Measurements from ENCODE around the gene BCAR1.

Gene BCAR1

DNA sequence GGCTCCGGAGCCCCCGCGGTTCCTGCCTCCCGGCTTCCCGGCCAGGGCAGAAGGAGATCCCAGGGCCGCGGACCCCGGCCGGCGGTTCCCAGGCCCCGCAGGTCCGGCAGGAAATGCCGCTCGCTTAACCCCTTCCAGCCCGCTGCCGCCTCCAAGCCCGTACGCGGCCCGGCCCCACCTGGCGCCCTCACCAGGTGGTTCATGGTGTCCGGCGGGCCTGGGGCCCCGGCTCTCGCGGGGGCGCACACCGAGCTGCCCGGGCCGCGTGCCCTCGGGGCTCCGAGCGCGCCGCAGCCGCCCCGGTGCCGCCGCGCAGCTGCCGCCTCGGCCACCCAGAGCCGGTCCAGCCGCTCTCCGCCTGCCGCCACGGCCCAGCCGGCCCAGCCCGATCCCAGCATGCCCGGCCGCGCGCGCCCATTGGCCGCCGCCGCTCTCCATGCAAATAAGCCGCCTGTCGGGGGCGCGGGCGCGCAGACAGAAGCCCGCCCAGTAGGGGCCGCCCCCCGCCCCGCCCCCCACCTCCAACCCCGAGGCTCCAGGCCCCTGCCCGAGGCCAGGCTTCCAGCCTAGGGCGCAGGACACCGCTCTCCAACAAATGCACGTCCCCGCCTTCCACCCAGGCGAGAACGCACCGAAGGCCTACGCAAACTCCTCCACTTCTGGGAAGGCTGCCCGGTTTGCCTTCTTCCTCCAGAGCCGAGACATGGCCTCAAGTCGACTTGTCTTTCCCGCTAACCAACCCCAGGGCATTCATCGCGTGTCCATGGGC lies at the start of gene BCAR1:
Gene BCAR1, minus strand, starts transcription at position 345 of the 769 bp plus-strand sequence. Its CDS starts 142 bp downstream, at position 203.
- Histone ChIP-seq H3K9me3 (ENCODE audit: low read length) (no peaks in the 10 kb centered on the region), H3K4me1 (ENCODE audit: insufficient read depth, low read length) (peaks cover 80% of the 10 kb centered on the region), H3K27me3 (ENCODE audit: control insufficient read depth in 1 of 2, insufficient read depth in 2 of 2, low read length in 2 of 2) (no peaks in the 10 kb centered on the region), H3K36me3 (ENCODE audit: insufficient read depth, low read length) (no peaks in the 10 kb centered on the region), H3K4me3 (ENCODE audit: low read depth in 1 of 2, low read length in 2 of 2) (peak within 1 kb of the TSS; percentile 60 to 77), H3K27ac (ENCODE audit: low read depth, low read length) (peak within 1 kb of the TSS; percentile 86), H3K9ac (ENCODE audit: low read length) (peak within 1 kb of the TSS; percentile 30)

DNA sequence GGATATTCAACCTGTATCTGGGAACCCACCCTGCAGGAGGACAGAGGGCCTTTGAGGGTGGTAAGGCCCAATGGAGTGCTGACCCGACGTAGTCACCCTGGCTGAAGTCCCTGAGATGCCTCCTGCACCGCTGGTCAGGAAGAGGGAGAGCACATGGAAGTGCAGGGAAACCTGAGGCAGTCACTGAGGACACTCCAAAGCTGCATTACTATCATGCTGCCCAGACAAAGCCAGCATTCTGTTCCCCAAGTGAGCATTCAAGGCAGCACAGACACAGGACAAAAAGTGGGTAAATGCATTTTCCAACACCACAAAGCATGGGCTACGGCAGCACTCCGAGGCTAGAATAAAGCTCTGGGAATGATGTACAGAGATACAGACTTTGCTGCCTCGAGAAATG lies 46.8 kb upstream of the BCAR1 start:
- no peak overlapping the region for H3K9ac ChIP-seq (ENCODE audit: low read length)
- H3K27me3 ChIP-seq (ENCODE audit: control insufficient read depth in 1 of 2, insufficient read depth in 2 of 2, low read length in 2 of 2) = no peaks in the 10 kb centered on the region
- H3K4me3 ChIP-seq (ENCODE audit: low read depth in 1 of 2, low read length in 2 of 2) = no peak overlapping the region
- H3K4me1 ChIP-seq (ENCODE audit: insufficient read depth, low read length) = no peaks in the 10 kb centered on the region
- H3K9me3 ChIP-seq (ENCODE audit: low read length) = no peaks in the 10 kb centered on the region
- no peak overlapping the region for H3K27ac ChIP-seq (ENCODE audit: low read depth, low read length)
- peaks cover 16% of the 10 kb centered on the region for H3K36me3 ChIP-seq (ENCODE audit: insufficient read depth, low read length)

GRCh38 chr16:75296606-75297005 lies 45.2 kb upstream of the BCAR1 start:
- Histone ChIP-seq H3K27ac (ENCODE audit: low read depth, low read length) (no peak overlapping the region), H3K27me3 (ENCODE audit: control insufficient read depth in 1 of 2, insufficient read depth in 2 of 2, low read length in 2 of 2) (no peaks in the 10 kb centered on the region), H3K9me3 (ENCODE audit: low read length) (no peaks in the 10 kb centered on the region), H3K4me3 (ENCODE audit: low read depth in 1 of 2, low read length in 2 of 2) (no peak overlapping the region), H3K36me3 (ENCODE audit: insufficient read depth, low read length) (peaks cover 28% of the 10 kb centered on the region), H3K4me1 (ENCODE audit: insufficient read depth, low read length) (no peaks in the 10 kb centered on the region), H3K9ac (ENCODE audit: low read length) (no peak overlapping the region)

DNA sequence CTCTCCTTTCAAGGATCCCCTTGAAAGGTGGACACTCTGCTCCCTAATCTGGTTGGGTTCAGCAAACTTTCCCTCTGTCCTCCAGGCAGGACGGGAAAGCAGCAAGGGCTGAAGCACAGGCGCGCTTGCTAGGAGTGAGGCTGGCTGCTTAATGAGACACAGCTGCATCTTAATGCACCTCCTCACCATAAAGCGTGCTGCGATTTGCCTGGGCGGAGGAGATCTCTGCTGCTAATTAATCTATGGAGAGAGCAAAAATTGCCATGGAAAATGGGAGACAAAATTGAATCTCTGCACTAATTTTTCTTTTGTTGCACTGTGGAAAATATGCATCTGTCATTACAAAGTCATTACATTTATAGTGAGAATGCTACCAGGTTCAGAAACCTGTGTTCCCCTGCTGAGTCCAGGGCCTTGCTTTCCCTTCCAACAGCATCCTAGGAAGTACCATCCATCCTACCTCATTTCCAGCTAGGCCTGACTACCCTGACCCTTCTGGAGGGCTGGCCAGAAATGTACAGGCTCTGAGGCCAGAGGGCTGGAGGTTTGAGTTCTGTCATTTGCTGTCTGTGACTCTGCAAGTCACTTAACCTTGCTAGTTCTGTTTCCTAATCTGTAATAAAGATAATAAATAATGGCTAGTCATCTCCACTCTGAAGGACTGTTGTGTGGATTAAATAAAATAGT lies 43.5 kb upstream of the BCAR1 start:
- Histone ChIP-seq H3K27ac (ENCODE audit: low read depth, low read length) (no peak overlapping the region), H3K36me3 (ENCODE audit: insufficient read depth, low read length) (peaks cover 28% of the 10 kb centered on the region), H3K4me3 (ENCODE audit: low read depth in 1 of 2, low read length in 2 of 2) (no peak overlapping the region)

DNA sequence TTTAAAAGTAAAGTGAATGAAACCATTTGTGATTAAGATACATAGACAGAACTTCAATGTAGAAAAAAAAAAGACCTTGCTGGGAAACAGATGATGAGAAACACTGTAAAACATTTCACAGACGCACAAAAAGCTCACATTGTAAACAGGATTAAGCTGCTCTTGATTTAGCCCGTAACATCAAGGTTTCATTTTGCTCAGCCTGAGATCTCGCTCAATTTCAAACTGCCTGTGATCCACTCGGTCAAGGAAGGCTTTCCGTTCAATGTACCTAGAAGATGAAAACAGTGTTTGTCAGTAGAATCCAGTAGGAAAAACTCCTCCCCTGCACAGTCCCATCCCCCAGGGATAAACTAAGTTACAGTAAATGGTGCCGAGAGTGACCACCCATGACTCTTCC lies 42.3 kb upstream of the BCAR1 start:
- no peaks in the 10 kb centered on the region for H3K27me3 ChIP-seq (ENCODE audit: control insufficient read depth in 1 of 2, insufficient read depth in 2 of 2, low read length in 2 of 2)
- H3K4me3 ChIP-seq (ENCODE audit: low read depth in 1 of 2, low read length in 2 of 2) = no peak overlapping the region
- no peak overlapping the region for H3K27ac ChIP-seq (ENCODE audit: low read depth, low read length)
- H3K36me3 ChIP-seq (ENCODE audit: insufficient read depth, low read length) = peaks cover 26% of the 10 kb centered on the region
- no peak overlapping the region for H3K9ac ChIP-seq (ENCODE audit: low read length)
- H3K4me1 ChIP-seq (ENCODE audit: insufficient read depth, low read length) = no peaks in the 10 kb centered on the region
- no peaks in the 10 kb centered on the region for H3K9me3 ChIP-seq (ENCODE audit: low read length)

More for the DNA sequence above, 43.5 kb upstream of the BCAR1 start:
- no peak overlapping the region for H3K9ac ChIP-seq (ENCODE audit: low read length)
- H3K4me1 ChIP-seq (ENCODE audit: insufficient read depth, low read length) = no peaks in the 10 kb centered on the region
- H3K9me3 ChIP-seq (ENCODE audit: low read length) = no peaks in the 10 kb centered on the region
- no peaks in the 10 kb centered on the region for H3K27me3 ChIP-seq (ENCODE audit: control insufficient read depth in 1 of 2, insufficient read depth in 2 of 2, low read length in 2 of 2)

GRCh38 chr16:75293173-75293572 lies 41.7 kb upstream of the BCAR1 start:
- H3K9me3 ChIP-seq (ENCODE audit: low read length) = no peaks in the 10 kb centered on the region
- H3K27ac ChIP-seq (ENCODE audit: low read depth, low read length) = peak overlapping the region; percentile 27
- peaks cover 26% of the 10 kb centered on the region for H3K36me3 ChIP-seq (ENCODE audit: insufficient read depth, low read length)
- no peaks in the 10 kb centered on the region for H3K27me3 ChIP-seq (ENCODE audit: control insufficient read depth in 1 of 2, insufficient read depth in 2 of 2, low read length in 2 of 2)
- H3K9ac ChIP-seq (ENCODE audit: low read length) = no peak overlapping the region
- H3K4me3 ChIP-seq (ENCODE audit: low read depth in 1 of 2, low read length in 2 of 2) = no peak overlapping the region
- H3K4me1 ChIP-seq (ENCODE audit: insufficient read depth, low read length) = no peaks in the 10 kb centered on the region

DNA sequence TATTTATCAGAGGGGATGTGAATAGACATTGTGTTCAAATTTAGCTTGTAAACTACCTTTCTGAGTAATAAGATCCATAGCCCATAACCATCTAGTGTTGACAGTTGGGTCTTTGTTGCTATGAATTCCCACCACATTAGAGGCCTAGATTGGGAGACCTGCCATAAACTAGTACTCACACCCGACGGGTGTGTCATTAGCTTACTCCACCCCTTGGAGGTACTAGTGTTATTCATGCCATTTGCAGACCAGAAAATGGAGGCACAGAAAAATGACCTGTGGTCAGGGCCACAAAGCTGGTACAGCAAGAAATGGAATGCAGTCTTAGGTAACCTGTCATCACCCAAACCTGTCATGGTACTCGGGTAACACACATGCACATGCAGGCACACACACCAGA lies 41.3 kb upstream of the BCAR1 start:
- H3K4me1 ChIP-seq (ENCODE audit: insufficient read depth, low read length) = no peaks in the 10 kb centered on the region
- H3K36me3 ChIP-seq (ENCODE audit: insufficient read depth, low read length) = peaks cover 27% of the 10 kb centered on the region
- H3K9me3 ChIP-seq (ENCODE audit: low read length) = no peaks in the 10 kb centered on the region
- H3K9ac ChIP-seq (ENCODE audit: low read length) = no peak overlapping the region
- H3K27ac ChIP-seq (ENCODE audit: low read depth, low read length) = no peak overlapping the region
- no peak overlapping the region for H3K4me3 ChIP-seq (ENCODE audit: low read depth in 1 of 2, low read length in 2 of 2)
- no peaks in the 10 kb centered on the region for H3K27me3 ChIP-seq (ENCODE audit: control insufficient read depth in 1 of 2, insufficient read depth in 2 of 2, low read length in 2 of 2)

DNA sequence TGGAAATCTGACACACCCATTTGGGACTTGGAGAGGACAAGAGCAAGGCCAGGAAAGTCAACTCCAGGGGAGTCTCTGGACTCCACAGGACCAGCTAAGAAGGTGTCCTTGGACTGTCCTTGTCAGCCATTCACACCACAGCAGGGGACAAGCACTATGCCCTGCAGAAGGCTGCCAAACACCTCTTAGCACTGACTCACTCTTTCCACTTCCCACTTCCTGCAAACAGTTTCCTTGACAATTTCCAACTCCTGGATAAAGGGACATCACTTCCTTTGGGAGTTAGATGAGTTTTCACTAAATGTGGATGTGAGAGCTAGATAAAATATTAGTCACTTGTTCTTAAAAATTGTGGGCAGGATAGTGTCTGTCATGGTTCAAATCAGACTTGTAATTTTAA lies 37.8 kb upstream of the BCAR1 start:
- Histone ChIP-seq H3K4me1 (ENCODE audit: insufficient read depth, low read length) (no peaks in the 10 kb centered on the region), H3K9ac (ENCODE audit: low read length) (no peak overlapping the region), H3K36me3 (ENCODE audit: insufficient read depth, low read length) (peaks cover 30% of the 10 kb centered on the region), H3K4me3 (ENCODE audit: low read depth in 1 of 2, low read length in 2 of 2) (no peak overlapping the region), H3K9me3 (ENCODE audit: low read length) (no peaks in the 10 kb centered on the region), H3K27me3 (ENCODE audit: control insufficient read depth in 1 of 2, insufficient read depth in 2 of 2, low read length in 2 of 2) (no peaks in the 10 kb centered on the region), H3K27ac (ENCODE audit: low read depth, low read length) (no peak overlapping the region)

DNA sequence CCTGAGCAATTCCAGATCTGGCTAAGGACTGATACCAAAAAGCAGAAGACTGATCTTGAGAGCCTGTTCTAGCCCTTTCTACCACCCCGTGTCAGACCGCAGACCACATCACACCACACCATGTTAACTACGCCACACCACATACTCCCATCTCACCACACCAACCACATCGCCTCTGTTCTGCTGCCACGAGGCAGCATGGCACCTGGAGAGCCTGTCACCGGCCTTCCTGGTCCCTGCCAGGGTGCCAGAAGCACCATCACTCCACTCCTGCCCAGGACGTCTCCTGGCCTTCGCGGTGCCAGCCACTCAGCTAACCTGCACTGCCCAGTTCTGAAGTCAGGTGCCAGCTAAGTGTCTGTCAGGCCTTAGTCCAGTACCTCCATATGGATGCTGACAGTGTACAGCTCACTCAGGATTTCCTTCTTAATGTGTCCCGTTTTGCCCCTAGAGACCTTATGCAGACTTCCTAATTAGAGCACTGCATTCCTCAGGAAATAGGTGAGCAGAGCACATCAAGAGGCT lies 37.2 kb upstream of the BCAR1 start:
- H3K27me3 ChIP-seq (ENCODE audit: control insufficient read depth in 1 of 2, insufficient read depth in 2 of 2, low read length in 2 of 2) = no peaks in the 10 kb centered on the region
- no peaks in the 10 kb centered on the region for H3K4me1 ChIP-seq (ENCODE audit: insufficient read depth, low read length)
- H3K36me3 ChIP-seq (ENCODE audit: insufficient read depth, low read length) = peaks cover 30% of the 10 kb centered on the region
- H3K4me3 ChIP-seq (ENCODE audit: low read depth in 1 of 2, low read length in 2 of 2) = no peak overlapping the region
- no peak overlapping the region for H3K9ac ChIP-seq (ENCODE audit: low read length)
- no peaks in the 10 kb centered on the region for H3K9me3 ChIP-seq (ENCODE audit: low read length)
- H3K27ac ChIP-seq (ENCODE audit: low read depth, low read length) = no peak overlapping the region

DNA sequence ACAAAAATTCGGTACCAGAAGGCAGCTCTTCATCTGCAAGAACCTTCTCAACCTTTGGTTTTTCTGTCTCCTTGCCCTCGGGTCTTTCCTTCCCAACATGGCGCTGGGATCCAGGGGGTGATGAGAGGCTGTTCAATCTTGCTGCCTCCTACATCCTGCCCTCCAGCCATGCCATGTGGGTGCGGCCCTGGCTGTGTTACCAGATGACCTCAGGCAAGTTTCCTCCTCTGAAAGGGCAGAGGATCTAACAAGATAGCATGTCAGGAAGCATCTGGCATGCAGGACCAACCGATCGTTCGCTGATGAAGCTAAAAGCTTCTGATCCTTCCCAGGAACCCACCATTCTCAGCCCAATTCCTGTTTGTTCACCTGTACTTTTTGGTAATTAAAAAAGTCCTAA lies 36.8 kb upstream of the BCAR1 start:
- H3K9ac ChIP-seq (ENCODE audit: low read length) = no peak overlapping the region
- no peaks in the 10 kb centered on the region for H3K4me1 ChIP-seq (ENCODE audit: insufficient read depth, low read length)
- no peak overlapping the region for H3K27ac ChIP-seq (ENCODE audit: low read depth, low read length)
- peaks cover 29% of the 10 kb centered on the region for H3K36me3 ChIP-seq (ENCODE audit: insufficient read depth, low read length)
- no peaks in the 10 kb centered on the region for H3K27me3 ChIP-seq (ENCODE audit: control insufficient read depth in 1 of 2, insufficient read depth in 2 of 2, low read length in 2 of 2)
- H3K9me3 ChIP-seq (ENCODE audit: low read length) = no peaks in the 10 kb centered on the region
- H3K4me3 ChIP-seq (ENCODE audit: low read depth in 1 of 2, low read length in 2 of 2) = no peak overlapping the region

DNA sequence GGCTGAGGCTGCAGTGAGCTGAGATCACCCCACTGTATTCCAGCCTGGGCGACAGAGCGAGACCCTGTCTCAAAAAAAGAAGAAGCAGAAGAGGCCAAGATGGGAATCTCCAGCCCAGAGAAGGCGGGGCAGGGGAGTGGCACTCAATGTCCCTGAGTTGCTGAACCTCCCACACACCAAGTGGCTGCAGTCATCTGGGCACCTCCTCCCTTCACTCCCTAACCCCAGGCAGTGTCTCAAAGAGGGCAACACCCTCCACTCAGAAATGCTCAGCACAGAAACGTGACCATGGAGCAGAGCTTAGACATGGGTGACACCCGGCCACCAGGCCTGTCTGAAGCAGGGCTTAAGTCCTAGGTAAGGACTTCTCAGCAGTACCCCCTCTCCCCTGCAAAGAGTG lies 36.3 kb upstream of the BCAR1 start:
- H3K9me3 ChIP-seq (ENCODE audit: low read length) = no peaks in the 10 kb centered on the region
- no peak overlapping the region for H3K9ac ChIP-seq (ENCODE audit: low read length)
- no peaks in the 10 kb centered on the region for H3K27me3 ChIP-seq (ENCODE audit: control insufficient read depth in 1 of 2, insufficient read depth in 2 of 2, low read length in 2 of 2)
- H3K4me1 ChIP-seq (ENCODE audit: insufficient read depth, low read length) = no peaks in the 10 kb centered on the region
- H3K4me3 ChIP-seq (ENCODE audit: low read depth in 1 of 2, low read length in 2 of 2) = no peak overlapping the region
- peaks cover 24% of the 10 kb centered on the region for H3K36me3 ChIP-seq (ENCODE audit: insufficient read depth, low read length)
- H3K27ac ChIP-seq (ENCODE audit: low read depth, low read length) = no peak overlapping the region
